Mesothelial cell of epicardium (in vitro differentiated cells): Measurements from ENCODE around the gene OR5I1. TPM values are rescaled to one million over a fixed set of nuclear protein-coding genes. Genes with fewer than 3 reads are reported as not detected.

ENCODE experiments used
- DNase-seq, 2 experiments: peaks; one replicate each; pipeline ENCODE4 v3.0.0; 2021; ENCODE audit warnings: low spot score in 2 of 2; ENCODE audit not compliant: unreplicated experiment in 2 of 2
- H3K27ac Mint-ChIP-seq: 2 replicates; pipeline ENCODE4 v1.8.0; 2021; ENCODE audit warnings: mixed read lengths
- H3K27me3 Mint-ChIP-seq: 2 replicates; pipeline ENCODE4 v1.8.0; 2021; ENCODE audit warnings: low read depth, mixed read lengths
- H3K36me3 Mint-ChIP-seq: 2 replicates; pipeline ENCODE4 v1.8.0; 2021; ENCODE audit warnings: mixed read lengths
- H3K4me1 Mint-ChIP-seq: 2 replicates; pipeline ENCODE4 v1.8.0; 2021; ENCODE audit warnings: mixed read lengths
- H3K4me3 Mint-ChIP-seq: 2 replicates; pipeline ENCODE4 v1.8.0; 2021; ENCODE audit warnings: mild to moderate bottlenecking, moderate library complexity, mixed read lengths
- H3K9me3 Mint-ChIP-seq: 2 replicates; pipeline ENCODE4 v1.8.0; 2021; ENCODE audit warnings: mixed read lengths
- CTCF ChIP-seq: fragments of 200-600 bp; sonication (generic); IDR thresholded peaks from one replicate; pipeline ENCODE4 v1.5.0; 2021; ENCODE audit warnings: antibody characterized with exemption; ENCODE audit not compliant: unreplicated experiment
- total RNA-seq: library from RNA; stranded (reverse); gene quantifications from 3 replicates; pipeline ENCODE4 v1.2.1, GENCODE V29; 2021

The OR5I1 gene
- total RNA-seq, 1 donor from 2014 or later = not detected

GRCh38 chr11:55956521-55956920 lies 20.3 kb upstream of the OR5I1 start:
- H3K4me3 Mint-ChIP-seq = no peak overlapping the region
- no peaks in the 10 kb centered on the region for H3K36me3 Mint-ChIP-seq
- H3K4me1 Mint-ChIP-seq = no peaks in the 10 kb centered on the region
- H3K9me3 Mint-ChIP-seq = peaks cover 8% of the 10 kb centered on the region
- TF ChIP-seq CTCF = no peak
- H3K27ac Mint-ChIP-seq = no peak overlapping the region
- no peaks in the 10 kb centered on the region for H3K27me3 Mint-ChIP-seq
- DNase-seq = no peak

GRCh38 chr11:55949330-55949729 lies 13.1 kb upstream of the OR5I1 start:
- Mint-ChIP-seq H3K27me3 (no peaks in the 10 kb centered on the region), H3K9me3 (no peaks in the 10 kb centered on the region), H3K4me1 (no peaks in the 10 kb centered on the region), H3K4me3 (no peak overlapping the region), H3K27ac (no peak overlapping the region), H3K36me3 (no peaks in the 10 kb centered on the region)
- TF ChIP-seq CTCF = no peak
- DNase-seq = no peak

GRCh38 chr11:55942785-55943392 lies 6.7 kb upstream of the OR5I1 start:
- Mint-ChIP-seq H3K9me3 (no peaks in the 10 kb centered on the region), H3K4me1 (no peaks in the 10 kb centered on the region), H3K27me3 (peaks cover 2% of the 10 kb centered on the region), H3K36me3 (no peaks in the 10 kb centered on the region), H3K4me3 (no peak overlapping the region), H3K27ac (no peak overlapping the region)
- peak; percentile 51 for TF ChIP-seq CTCF
- DNase-seq = no peak

- Mint-ChIP-seq H3K27me3 (no peaks in the 10 kb centered on the region), H3K27ac (no peak overlapping the region), H3K4me1 (no peaks in the 10 kb centered on the region), H3K4me3 (no peak overlapping the region), H3K9me3 (peaks cover 59% of the 10 kb centered on the region), H3K36me3 (no peaks in the 10 kb centered on the region)
- no peak for TF ChIP-seq CTCF
- no peak for DNase-seq
These were observed 15.7 kb downstream of the OR5I1 start for GRCh38 chr11:55920537-55920936.

- H3K4me3 Mint-ChIP-seq = no peak within 1 kb of the TSS
- H3K9me3 Mint-ChIP-seq = peaks cover 63% of the 10 kb centered on the region
- H3K4me1 Mint-ChIP-seq = no peaks in the 10 kb centered on the region
- no peaks in the 10 kb centered on the region for H3K27me3 Mint-ChIP-seq
- H3K36me3 Mint-ChIP-seq = no peaks in the 10 kb centered on the region
- no peak for DNase-seq
- TF ChIP-seq CTCF = no peak
- H3K27ac Mint-ChIP-seq = no peak within 1 kb of the TSS
These were observed 21.7 kb downstream of the OR5I1 start, which contains the start of gene OR5W2 for GRCh38 chr11:55914482-55914881. TSS of gene OR5W2 (minus strand) at chr11:55914582. CDS start at chr11:55914582, 0 bp downstream.

GRCh38 chr11:55902308-55902707 lies 33.9 kb downstream of the OR5I1 start:
- H3K4me3 Mint-ChIP-seq = no peak overlapping the region
- peaks cover 47% of the 10 kb centered on the region for H3K9me3 Mint-ChIP-seq
- H3K4me1 Mint-ChIP-seq = no peaks in the 10 kb centered on the region
- TF ChIP-seq CTCF = no peak
- H3K27me3 Mint-ChIP-seq = no peaks in the 10 kb centered on the region
- no peak for DNase-seq
- no peaks in the 10 kb centered on the region for H3K36me3 Mint-ChIP-seq
- no peak overlapping the region for H3K27ac Mint-ChIP-seq
